Effector memory CD8-positive, alpha-beta T cell (primary cell): Measurements from ENCODE around the gene ABCA2.
A peak's percentile ranks its signal among the peaks of the same experiment; 100 is the strongest.

Experiments
- ATAC-seq: fragments of 150-1000 bp; cut with Tn5 transposase; replicated peaks from 2 replicates; pipeline ENCODE4 v1.10.0; 2021; ENCODE audit warnings: mild to moderate bottlenecking, moderate library complexity
- DNase-seq, 3 experiments: peaks; one replicate each; pipeline ENCODE4 v3.0.0; 2021
- H3K27ac Mint-ChIP-seq, 2 donors: one replicate each; pipeline ENCODE4 v1.8.0; 2022; ENCODE audit warnings: mild to moderate bottlenecking in 2 of 2, mixed read lengths in 2 of 2, moderate library complexity in 2 of 2
- H3K27me3 Mint-ChIP-seq, 2 donors: one replicate each; pipeline ENCODE4 v1.8.0; 2022; ENCODE audit warnings: mixed read lengths in 2 of 2
- H3K36me3 Mint-ChIP-seq: one replicate; pipeline ENCODE4 v1.8.0; 2022; ENCODE audit warnings: mild to moderate bottlenecking, moderate library complexity, mixed read lengths; ENCODE audit not compliant: insufficient read depth
- H3K4me1 Mint-ChIP-seq, 2 donors: one replicate each; pipeline ENCODE4 v1.8.0; 2022; ENCODE audit warnings: low read depth in 2 of 2, mixed read lengths in 2 of 2
- H3K4me3 Mint-ChIP-seq, 2 donors: one replicate each; pipeline ENCODE4 v1.8.0; 2022; ENCODE audit warnings: mild to moderate bottlenecking in 2 of 2, mixed read lengths in 2 of 2, moderate library complexity in 2 of 2
- H3K9me3 Mint-ChIP-seq, 2 donors: one replicate each; pipeline ENCODE4 v1.8.0; 2022; ENCODE audit warnings: mixed read lengths in 2 of 2
- total RNA-seq, 9 experiments: gene quantifications; one replicate each; lab custom pipeline; 2026; lab: John Stamatoyannopoulos, UW

ABCA2 gene
- total RNA-seq, result 25.7 to 375 (median 79.2) reads per million in 9 experiments

GRCh38 chr9:137027369-137028262 lies at the start of gene ABCA2:
TSS of gene ABCA2 (minus strand) at chr9:137028237. CDS start at chr9:137028140, 97 bp downstream.
- DNase-seq (no peak), ATAC-seq (no peak)
- peaks cover 36% of the 10 kb centered on the region for H3K36me3 Mint-ChIP-seq
- peaks cover 37 to 42% of the 10 kb centered on the region in 2 donors for H3K4me1 Mint-ChIP-seq
- H3K27ac Mint-ChIP-seq, result peak within 1 kb of the TSS; percentile 60 to 93
- H3K4me3 Mint-ChIP-seq, result peak within 1 kb of the TSS; percentile 90 to 94
- no peaks in the 10 kb centered on the region for H3K27me3 Mint-ChIP-seq
- no peaks in the 10 kb centered on the region for H3K9me3 Mint-ChIP-seq

GRCh38 chr9:137077010-137077747 lies 49.1 kb upstream of the ABCA2 start, which contains the start of gene UAP1L1:
TSS of gene UAP1L1 (plus strand) at chr9:137077517. CDS start at chr9:137077533, 16 bp downstream.
- Mint-ChIP-seq H3K4me3 (peak within 1 kb of the TSS; percentile 72 to 73), H3K27ac (no peak within 1 kb of the TSS), H3K9me3 (no peaks in the 10 kb centered on the region), H3K27me3 (no peaks in the 10 kb centered on the region), H3K4me1 (peaks cover 0 to 2% of the 10 kb centered on the region in 2 donors), H3K36me3 (no peaks in the 10 kb centered on the region)
- ATAC-seq (peak; percentile 77), DNase-seq (peak; percentile 41 to 50 (median 43))

- Mint-ChIP-seq H3K9me3 (no peaks in the 10 kb centered on the region), H3K4me3 (peak overlapping the region; percentile 68 to 73), H3K36me3 (no peaks in the 10 kb centered on the region), H3K4me1 (peaks cover 0 to 2% of the 10 kb centered on the region in 2 donors), H3K27ac (no peak overlapping the region), H3K27me3 (no peaks in the 10 kb centered on the region)
- DNase-seq, result no peak
- ATAC-seq, result no peak
These were observed 48.6 kb upstream of the ABCA2 start for GRCh38 chr9:137076636-137077009.

- ATAC-seq, result no peak
- H3K4me1 Mint-ChIP-seq, result peaks cover 6 to 10% of the 10 kb centered on the region in 2 donors
- H3K36me3 Mint-ChIP-seq, result peaks cover 3% of the 10 kb centered on the region
- no peaks in the 10 kb centered on the region for H3K27me3 Mint-ChIP-seq
- no peak overlapping the region for H3K27ac Mint-ChIP-seq
- no peak overlapping the region for H3K4me3 Mint-ChIP-seq
- H3K9me3 Mint-ChIP-seq, result no peaks in the 10 kb centered on the region
- no peak for DNase-seq
These were observed 47.3 kb upstream of the ABCA2 start for GRCh38 chr9:137075275-137075775.

GRCh38 chr9:137074657-137075274 lies 46.7 kb upstream of the ABCA2 start:
- DNase-seq (no peak), ATAC-seq (no peak)
- Mint-ChIP-seq H3K36me3 (peaks cover 4% of the 10 kb centered on the region), H3K4me3 (no peak overlapping the region), H3K27ac (no peak overlapping the region), H3K4me1 (peaks cover 6 to 10% of the 10 kb centered on the region in 2 donors), H3K27me3 (no peaks in the 10 kb centered on the region), H3K9me3 (no peaks in the 10 kb centered on the region)

- peaks cover 4% of the 10 kb centered on the region for H3K36me3 Mint-ChIP-seq
- no peak for DNase-seq
- H3K4me1 Mint-ChIP-seq, result peaks cover 6 to 10% of the 10 kb centered on the region in 2 donors
- no peak overlapping the region for H3K27ac Mint-ChIP-seq
- no peak for ATAC-seq
- H3K4me3 Mint-ChIP-seq, result no peak overlapping the region
- H3K27me3 Mint-ChIP-seq, result no peaks in the 10 kb centered on the region
- H3K9me3 Mint-ChIP-seq, result no peaks in the 10 kb centered on the region
These were observed 46.0 kb upstream of the ABCA2 start for GRCh38 chr9:137073992-137074399.

GRCh38 chr9:137071282-137071681 lies 43.2 kb upstream of the ABCA2 start:
- peak overlapping the region; percentile 75 to 78 for H3K4me3 Mint-ChIP-seq
- ATAC-seq (no peak), DNase-seq (no peak)
- H3K36me3 Mint-ChIP-seq, result peaks cover 8% of the 10 kb centered on the region
- no peak overlapping the region for H3K27ac Mint-ChIP-seq
- peaks cover 10 to 12% of the 10 kb centered on the region in 2 donors for H3K4me1 Mint-ChIP-seq
- peaks cover 0 to 7% of the 10 kb centered on the region in 2 donors for H3K27me3 Mint-ChIP-seq
- H3K9me3 Mint-ChIP-seq, result no peaks in the 10 kb centered on the region

GRCh38 chr9:137070906-137071275 lies 42.9 kb upstream of the ABCA2 start:
- peaks cover 10 to 12% of the 10 kb centered on the region in 2 donors for H3K4me1 Mint-ChIP-seq

GRCh38 chr9:137070201-137070905 lies 42.3 kb upstream of the ABCA2 start, which contains the start of gene SAPCD2:
TSS of gene SAPCD2 (minus strand) at chr9:137070557. CDS start at chr9:137070460, 97 bp downstream.
- peak; percentile 75 to 80 (median 79) for DNase-seq
- ATAC-seq, result peak; percentile 91
- Mint-ChIP-seq H3K36me3 (peaks cover 8% of the 10 kb centered on the region), H3K9me3 (no peaks in the 10 kb centered on the region), H3K27me3 (peaks cover 0 to 7% of the 10 kb centered on the region in 2 donors), H3K27ac (peak within 1 kb of the TSS; percentile 65 to 79), H3K4me1 (peaks cover 10 to 12% of the 10 kb centered on the region in 2 donors), H3K4me3 (peak within 1 kb of the TSS; percentile 75 to 78)

More at GRCh38 chr9:137070906-137071275, 42.9 kb upstream of the ABCA2 start:
- Mint-ChIP-seq H3K27ac (peak overlapping the region; percentile 65 to 79), H3K4me3 (peak overlapping the region; percentile 75 to 78), H3K9me3 (no peaks in the 10 kb centered on the region), H3K27me3 (peaks cover 0 to 7% of the 10 kb centered on the region in 2 donors), H3K36me3 (peaks cover 8% of the 10 kb centered on the region)
- no peak for ATAC-seq
- DNase-seq, result no peak

GRCh38 chr9:137069508-137070091 lies 41.6 kb upstream of the ABCA2 start:
- no peak overlapping the region for H3K27ac Mint-ChIP-seq
- no peak for ATAC-seq
- H3K4me1 Mint-ChIP-seq, result peaks cover 10 to 12% of the 10 kb centered on the region in 2 donors

GRCh38 chr9:137068539-137069507 lies 40.8 kb upstream of the ABCA2 start:
- ATAC-seq (no peak), DNase-seq (no peak)
- Mint-ChIP-seq H3K27ac (peak overlapping the region in 1 of 2 donors; percentile 62), H3K9me3 (no peaks in the 10 kb centered on the region), H3K27me3 (peaks cover 0 to 7% of the 10 kb centered on the region in 2 donors), H3K4me1 (peaks cover 10 to 15% of the 10 kb centered on the region in 2 donors), H3K4me3 (peak overlapping the region; percentile 25 to 78), H3K36me3 (peaks cover 8% of the 10 kb centered on the region)

More at GRCh38 chr9:137069508-137070091, 41.6 kb upstream of the ABCA2 start:
- no peak for DNase-seq
- Mint-ChIP-seq H3K4me3 (peak overlapping the region; percentile 25 to 34), H3K9me3 (no peaks in the 10 kb centered on the region), H3K36me3 (peaks cover 8% of the 10 kb centered on the region), H3K27me3 (peaks cover 0 to 7% of the 10 kb centered on the region in 2 donors)
